Stimulated activated CD4-positive, alpha-beta T cell treated with anti-CD3 and anti-CD28 coated beads, Interleukin-15, amount 100 ng/mL, for 1 hour (primary cell): ENCODE measurements around the gene MAP2K5.
A peak's percentile ranks its signal among the peaks of the same experiment; 100 is the strongest.

Experiments used
- DNase-seq, 2 donors: peaks; one replicate each; pipeline ENCODE4 v3.0.0-alpha.2; 2020; ENCODE audit warnings: low read depth in 1 of 2, low spot score in 1 of 2

Gene MAP2K5

GRCh38 chr15:67521029-67521782, 21.3 kb upstream of the MAP2K5 start, which contains the start of gene C15orf61:
TSS of gene C15orf61 (plus strand) at chr15:67521131. CDS start at chr15:67521249, 118 bp downstream.
- peak; percentile 67 to 79 for DNase-seq

- DNase-seq: no peak
These were observed 20.5 kb upstream of the MAP2K5 start for GRCh38 chr15:67521783-67522568.

DNA sequence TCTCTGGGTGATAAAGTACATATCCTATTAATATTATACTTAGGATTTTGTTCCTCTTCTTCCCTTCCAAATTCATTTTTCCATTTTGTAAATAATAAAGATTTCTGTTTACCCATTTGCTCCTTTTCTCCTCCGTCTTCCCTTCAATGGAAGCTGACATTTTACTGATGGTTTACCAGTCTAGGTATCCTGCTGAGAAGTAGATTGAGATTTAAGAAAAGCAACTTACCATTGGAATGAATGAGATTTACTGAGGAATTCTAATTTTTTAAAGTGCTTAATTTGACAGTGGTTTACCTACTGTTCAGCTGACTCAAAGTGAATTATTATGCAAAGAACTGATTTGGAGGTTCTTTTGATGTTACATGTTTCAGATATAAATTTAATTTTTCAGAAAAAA, 19.2 kb upstream of the MAP2K5 start:
- DNase-seq: no peak

DNA sequence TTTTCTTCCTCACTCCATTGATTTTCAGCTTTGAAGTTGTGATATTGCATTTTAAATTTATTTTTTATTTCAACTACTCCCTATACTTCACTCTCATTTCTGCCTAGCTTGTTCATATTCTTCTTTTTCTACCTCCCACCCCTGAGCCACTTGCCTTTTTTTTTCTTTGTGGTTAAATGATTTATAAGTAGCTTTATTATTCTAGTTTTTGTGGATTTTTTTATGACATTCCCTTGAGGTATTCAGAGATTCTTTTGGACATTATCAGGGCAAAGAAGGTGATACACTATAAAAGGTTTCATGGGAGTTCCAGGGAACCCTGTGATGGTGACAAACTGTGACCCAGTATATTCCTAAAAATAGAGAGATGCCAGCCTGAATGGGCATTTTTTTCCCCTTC, 18.3 kb upstream of the MAP2K5 start:
- no peak for DNase-seq

GRCh38 chr15:67528513-67528912, 14.0 kb upstream of the MAP2K5 start:
- no peak for DNase-seq

- DNase-seq: no peak
These were observed 11.1 kb upstream of the MAP2K5 start for GRCh38 chr15:67531379-67531914.

DNA sequence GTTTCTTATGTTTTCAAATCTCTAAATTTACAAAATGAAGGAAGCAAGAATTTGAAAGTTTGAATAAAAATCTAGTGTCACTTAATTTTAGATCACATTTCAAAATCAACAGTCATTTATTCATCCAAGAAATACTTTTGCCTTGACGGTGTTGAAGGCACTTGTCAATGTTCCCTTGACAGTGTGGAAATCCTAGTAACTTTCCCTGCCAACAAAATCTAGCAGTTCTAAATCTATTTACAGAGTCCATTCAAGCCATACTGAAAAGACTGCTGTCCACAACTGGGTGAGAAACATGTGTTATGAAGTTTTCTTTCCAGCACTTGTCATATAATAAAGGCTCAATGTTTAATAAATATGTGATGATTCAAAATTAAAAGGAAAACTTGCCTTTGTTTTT, 8.6 kb upstream of the MAP2K5 start:
- DNase-seq: no peak

DNA sequence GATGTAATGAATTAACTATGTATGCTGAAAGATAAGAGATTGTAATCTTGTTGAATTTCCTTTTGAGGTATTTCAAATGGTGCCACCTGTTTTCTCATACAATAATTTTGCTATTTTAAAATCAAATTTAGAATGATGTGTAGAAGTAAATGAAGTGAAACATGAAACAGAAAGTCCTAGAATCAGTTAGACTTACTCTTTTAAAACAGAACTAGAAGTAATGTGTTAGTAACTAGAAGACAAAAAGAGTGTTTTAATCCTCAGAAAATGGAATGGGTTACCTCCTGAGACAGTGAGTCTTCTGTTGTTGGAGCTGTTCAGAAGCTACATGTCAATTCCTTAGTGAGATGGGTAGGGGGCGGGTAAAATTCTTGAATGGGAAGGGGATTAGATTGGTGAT, 8.1 kb upstream of the MAP2K5 start:
- no peak for DNase-seq

DNA sequence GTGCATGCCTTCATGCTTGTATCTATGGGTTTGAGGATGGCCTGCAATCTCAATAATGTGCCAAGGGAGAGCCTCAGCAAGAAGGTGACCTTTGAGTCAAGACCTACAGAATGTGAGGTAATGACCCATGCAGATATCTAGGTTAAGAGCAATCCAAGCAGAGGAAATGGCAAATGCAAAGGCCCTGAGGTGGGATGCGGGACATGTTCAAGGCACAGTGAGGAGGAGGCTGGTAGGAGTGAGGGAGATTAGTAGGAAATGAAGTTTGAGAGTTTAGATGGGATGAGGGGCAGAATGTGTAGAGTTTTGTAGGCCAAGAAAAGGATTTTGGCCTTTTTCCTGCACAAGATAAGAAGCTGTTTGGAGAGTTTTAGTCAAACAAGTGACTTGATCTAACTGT, 4.7 kb upstream of the MAP2K5 start:
- no peak for DNase-seq

GRCh38 chr15:67543348-67543718, 830 bp downstream of the MAP2K5 start:
- no peak for DNase-seq

DNA sequence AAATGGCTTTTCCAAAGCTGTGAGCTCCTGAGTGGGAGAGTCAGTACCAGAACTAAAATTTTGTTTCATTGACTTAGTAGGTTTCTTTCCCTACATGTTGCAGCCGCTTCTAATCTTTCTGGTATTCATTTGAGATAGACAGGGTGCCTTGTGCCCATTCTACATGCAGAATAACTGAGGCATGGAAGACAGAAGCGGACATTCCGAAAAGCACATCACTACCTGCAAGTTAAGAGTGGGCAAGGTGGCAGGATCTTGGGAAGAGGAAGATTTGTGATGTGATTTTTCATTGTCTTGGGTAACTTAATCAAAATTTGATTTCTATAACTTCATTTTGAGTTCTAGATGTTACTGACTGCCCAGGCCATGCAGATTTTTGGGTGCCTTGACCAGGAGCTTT, 2.0 kb downstream of the MAP2K5 start:
- no peak for DNase-seq

DNA sequence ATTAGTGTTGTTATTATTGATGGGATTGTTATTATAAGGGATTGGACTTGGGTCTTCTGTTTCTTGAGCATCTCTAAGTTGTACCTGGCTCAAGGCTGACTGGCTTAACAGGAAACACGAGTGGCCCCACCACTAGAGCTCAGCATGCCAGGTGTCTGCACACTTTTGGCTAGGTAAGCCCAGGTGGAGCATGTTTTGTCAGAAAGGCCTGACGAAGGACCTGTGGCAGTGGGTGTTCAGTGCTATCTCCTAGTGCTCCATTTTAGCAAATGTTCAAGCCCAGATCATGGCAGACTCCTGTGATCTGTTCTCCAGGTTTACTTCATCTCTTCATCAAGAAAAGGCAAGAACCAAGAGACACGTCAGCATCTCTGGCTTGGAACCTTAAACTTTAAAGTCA, 3.4 kb downstream of the MAP2K5 start:
- DNase-seq: no peak

DNA sequence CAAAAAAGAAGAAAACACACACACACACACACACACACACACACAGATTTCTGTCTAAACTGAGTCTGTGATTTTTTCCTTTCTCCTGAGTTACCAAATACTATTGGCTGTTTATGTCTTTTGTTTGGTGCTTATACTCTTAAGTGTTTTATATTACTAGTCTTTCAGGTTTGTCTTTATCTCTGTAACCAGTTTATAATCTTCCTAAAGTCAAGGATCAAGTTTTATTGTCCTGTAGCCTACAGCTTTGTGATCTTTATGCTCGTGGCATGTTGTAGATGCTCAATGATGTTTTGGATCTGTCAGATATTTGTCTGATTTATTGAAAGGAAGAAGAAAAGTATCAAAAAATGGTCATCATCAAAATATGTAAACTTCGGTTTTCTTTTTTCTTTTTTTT, 4.6 kb downstream of the MAP2K5 start:
- DNase-seq: no peak

DNA sequence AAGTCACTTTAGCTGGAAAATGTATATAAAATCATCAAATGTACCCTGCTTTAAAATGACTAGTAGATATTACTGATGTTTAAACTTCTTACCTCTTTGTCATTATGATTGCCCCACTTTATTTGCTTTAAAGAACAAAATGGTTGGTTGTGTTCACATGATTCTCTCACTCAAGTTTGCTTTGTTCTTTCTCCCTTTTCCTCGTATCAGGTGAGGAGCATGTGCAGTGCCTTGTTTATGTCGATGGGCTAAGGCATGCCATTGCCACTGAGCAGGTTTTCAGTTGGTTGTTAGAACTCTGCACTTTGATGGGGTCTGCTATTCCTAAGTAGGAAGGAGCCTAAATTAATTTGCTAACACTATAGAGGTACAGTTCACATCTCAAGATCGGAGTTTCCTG, 5.3 kb downstream of the MAP2K5 start:
- DNase-seq: no peak

- DNase-seq: no peak
These were observed 5.8 kb downstream of the MAP2K5 start for GRCh38 chr15:67548236-67548852.

- no peak for DNase-seq
These were observed 6.6 kb downstream of the MAP2K5 start for GRCh38 chr15:67548862-67549651.

DNA sequence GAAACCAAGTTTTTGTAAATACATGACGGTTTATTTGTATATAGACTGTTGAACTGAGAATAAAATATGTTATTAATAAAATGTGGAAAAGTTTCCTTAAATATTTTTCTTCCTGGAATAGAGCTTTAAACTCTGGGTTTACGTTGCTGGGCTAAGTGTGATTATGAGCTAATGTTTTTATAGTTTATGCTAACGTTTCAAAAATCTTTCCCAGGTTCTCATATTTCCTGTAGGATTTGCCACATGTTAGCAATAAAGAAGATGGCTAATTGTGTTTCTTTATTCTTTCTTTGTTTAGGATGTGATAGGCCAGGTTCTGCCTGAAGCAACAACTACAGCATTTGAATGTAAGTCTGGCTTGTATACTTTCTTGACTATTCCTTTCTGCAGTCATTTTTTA, 7.2 kb downstream of the MAP2K5 start:
- no peak for DNase-seq

DNA sequence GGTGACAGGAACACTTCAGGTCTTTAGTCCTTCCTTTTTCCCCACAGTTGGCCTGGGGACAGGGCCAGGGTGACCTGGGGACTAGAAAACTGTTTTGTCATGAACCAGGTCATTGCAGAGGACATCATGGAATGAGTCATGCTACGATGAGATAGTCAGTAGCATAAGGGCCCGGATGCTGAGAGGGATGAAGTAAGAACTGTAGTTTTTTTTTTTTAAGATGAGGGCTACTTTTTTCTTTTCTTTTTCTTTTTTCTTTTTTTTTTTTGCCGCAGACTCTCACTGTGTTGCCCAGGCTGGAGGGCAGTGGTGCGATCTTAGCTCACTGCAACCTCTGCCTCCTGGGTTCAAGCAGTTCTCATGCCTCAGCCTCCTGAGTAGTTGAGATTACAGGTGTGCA, 8.0 kb downstream of the MAP2K5 start:
- DNase-seq: no peak

GRCh38 chr15:67551207-67551743, 8.8 kb downstream of the MAP2K5 start:
- DNase-seq: no peak

DNA sequence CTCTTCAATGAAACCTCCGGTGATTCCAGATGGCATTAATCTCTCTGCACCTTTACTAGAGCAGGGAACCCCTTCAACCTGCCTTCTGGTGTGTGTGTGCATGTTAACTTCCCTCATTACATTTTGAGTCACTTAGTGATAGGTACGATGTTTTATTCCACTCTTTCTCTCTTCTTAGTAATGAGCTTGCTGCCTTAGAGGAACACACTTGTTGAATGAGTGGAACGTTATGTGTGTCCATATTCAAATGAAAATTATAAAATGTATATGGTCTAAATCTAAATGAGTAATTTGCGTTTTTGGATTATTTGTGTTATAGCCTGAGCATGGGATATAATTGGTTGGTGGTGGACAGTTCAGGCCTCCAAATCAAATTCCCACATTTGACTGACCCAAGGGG, 12.1 kb downstream of the MAP2K5 start:
- no peak for DNase-seq
